CD4-positive, alpha-beta T cell treated with Interleukin-10 for 1 hour (primary cell): ENCODE data around the gene NEUROD2.

Source experiments
- DNase-seq: peaks from one replicate; pipeline ENCODE4 v3.0.0-alpha.2; 2020

Gene NEUROD2

DNA sequence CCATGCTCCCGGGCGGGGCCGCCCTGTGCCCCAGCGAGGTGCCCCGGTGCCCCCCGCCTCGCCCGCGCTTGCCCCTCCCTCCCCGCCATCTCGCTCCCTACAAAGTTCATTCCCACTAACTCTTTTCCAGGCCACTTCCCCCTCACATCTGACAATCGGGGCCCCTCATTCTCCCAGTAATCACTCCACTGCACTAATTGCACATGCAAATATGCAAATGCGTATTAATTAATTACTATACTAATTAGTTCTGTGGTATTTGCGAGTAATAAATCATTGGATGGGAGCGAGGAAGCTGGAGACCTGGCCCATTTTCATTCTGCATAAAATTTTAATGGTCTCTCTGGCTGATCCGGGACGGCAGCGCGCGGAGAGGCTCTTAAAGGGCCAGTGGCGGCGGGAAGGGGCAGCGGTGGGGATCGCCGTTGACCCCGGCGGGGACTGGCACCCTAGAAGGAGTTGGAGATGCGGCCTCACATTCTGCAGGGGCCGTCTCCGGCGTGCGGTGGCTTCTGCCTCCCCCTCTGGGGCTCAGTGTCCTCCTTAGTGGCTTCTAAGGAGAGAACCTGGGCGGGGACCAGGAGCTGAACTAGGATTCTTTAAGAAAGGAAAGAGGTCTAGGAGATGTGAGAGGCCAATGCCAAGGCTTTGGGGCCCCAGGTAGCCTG lies 10.7 kb upstream of the NEUROD2 start:
- no peak for DNase-seq

DNA sequence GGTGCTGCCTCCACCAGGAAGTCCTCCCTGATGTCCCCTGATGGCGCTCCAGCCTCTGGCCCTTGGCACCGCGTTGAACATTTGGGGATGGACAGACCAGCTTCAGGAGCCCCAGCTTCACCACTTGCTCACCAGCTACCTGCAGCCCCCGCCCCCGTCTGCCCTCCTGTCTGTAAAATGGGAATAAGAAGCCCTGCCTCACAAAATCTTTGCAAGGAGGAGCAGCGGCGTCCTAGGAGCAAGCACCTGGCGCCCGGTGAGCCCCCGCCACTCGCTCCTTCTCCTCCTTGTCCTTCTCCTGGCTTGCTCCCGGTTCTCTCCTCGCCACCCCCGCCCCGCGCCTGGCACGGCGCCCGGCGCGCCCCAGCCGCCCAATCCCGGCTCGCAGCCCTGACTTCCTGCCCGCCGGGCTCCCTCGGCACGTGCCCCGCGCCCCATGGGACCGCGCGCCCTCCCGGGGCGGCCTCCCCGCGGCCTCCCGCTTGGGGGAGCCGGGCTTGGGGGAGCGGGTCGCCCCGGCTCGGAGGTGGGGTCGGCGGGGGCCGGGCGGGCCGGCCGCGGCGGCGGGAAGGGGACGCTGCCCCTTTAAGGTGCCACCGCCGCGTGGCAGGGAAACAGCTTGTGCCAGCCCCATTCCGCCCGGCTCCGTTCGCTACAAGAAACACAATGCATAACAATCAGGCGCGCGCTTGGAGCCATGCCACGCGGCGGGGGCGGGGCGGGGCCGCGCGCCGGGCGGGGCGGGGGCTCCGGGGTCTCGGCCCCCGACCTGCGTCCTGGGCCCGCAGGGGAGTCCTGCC lies 9.9 kb upstream of the NEUROD2 start:
- DNase-seq: peak; percentile 57

DNA sequence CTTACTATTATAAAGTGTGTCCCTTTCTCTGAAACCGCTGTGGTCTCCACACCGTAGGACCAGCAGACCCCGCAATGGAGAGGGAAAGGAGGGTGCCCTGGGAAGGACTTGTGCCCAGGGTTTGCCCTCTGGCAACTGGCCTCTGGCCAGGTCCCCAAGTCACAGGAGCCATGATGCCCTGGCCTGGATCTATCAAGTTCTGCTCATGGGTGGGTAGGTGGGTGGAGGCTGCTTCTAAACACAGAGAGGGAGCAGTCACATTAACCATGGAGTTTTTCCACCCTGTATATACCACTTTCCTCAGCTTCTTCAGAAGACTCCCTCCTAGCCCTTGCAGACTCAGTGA lies 9.4 kb upstream of the NEUROD2 start:
- no peak for DNase-seq

DNA sequence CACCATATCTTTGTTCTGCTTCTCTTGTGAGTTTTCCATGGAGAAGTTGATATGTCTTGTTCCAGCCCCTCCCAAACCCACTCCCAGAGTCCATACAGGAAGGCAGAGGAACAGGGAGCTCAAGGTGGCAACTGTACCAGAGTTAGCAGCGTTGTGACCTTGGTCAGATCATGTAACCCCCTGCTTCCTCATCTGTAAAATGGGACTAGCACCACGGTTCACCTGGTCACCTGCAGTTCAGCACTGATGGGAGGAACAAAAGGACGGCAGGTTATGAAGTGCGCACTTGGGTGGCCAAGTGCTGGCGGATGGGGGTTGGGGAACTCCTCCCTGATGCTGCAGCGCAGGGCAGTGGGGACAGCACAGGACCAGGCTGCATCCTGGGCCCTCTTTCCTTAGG lies 7.7 kb upstream of the NEUROD2 start:
- no peak for DNase-seq

DNA sequence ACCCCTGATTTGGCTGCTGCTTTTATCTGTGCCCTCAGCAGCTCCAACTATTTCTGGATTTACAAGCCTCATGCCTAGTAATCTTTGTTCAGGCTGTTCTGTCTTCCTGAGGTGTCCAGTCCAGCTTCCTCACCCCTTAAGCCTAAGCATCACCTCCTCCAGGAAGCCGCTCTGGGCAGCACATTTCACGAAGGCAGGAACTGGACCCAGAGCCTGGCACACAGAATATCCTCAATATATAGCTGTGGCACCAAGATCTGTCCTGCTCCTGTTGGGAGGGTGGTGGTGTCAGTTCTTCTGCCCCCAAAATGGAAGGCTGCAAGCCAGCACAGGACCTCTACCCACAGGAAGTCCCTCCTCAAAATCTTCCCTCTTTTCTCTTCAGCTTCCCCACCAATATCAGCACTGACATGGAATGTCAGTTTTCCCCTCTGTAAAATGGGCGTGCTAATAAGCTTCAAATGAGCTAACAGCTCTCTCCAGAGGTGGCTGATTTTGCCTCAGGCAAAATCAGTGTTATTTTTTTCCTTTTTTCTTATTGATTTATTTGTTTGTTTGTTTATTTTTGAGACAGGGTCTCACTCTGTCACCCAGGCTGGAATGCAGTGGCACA lies 6.9 kb upstream of the NEUROD2 start:
- DNase-seq: no peak

DNA sequence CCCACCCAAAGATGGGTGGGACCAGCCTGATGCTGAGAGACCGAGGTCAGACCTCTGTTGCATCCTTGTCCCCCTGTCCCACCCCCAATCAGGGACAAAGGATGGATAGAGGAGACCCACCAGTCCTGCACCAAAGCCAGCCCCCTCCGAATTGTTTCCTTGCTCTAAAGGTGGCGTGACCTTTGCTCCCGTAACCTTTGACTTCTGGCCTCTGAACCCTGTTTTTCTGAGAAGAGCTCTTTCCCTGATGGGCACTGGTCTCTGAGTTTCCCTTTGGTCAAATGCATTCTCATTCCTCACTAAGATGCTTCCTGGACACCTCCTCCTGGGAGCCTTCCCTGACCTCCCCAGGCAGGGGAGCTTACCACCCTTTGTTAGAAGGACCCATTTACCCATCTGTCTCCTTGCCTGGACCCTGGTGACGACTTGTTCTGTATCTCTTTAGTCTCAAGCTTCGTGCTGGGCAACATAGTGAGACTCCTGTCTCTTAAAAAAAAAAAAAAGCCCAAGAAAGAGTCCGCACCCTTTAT lies 5.3 kb upstream of the NEUROD2 start:
- no peak for DNase-seq

DNA sequence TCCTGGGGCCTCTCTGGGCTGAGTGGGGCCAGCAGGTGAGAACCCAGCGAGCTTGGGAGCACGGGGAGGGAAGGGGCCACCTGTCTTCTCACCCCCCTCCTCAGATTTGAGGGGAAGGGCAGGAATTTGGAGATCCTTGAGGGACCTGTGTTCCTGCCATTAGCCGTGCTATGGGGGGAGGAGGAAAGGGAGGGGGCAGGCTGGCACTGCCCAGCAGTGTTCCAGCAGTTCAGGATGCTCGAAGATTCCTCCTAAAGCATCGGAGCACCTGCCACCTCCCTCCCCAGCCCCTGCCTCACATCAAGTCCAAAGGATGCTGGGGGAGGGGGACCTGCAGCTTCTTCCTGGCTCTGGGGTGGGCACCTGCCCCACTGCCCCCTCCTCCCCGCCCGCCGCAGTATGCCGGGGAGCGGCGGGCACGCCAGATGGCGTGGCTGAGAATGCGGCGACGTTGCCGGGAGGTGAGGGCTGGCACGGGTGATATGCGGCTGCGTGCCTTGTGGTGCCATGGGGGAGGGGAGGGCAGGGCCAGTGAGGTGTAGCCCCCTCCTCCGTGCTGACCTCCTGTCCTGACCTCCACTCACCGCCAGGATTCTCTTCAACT lies 4.7 kb upstream of the NEUROD2 start:
- no peak for DNase-seq

DNA sequence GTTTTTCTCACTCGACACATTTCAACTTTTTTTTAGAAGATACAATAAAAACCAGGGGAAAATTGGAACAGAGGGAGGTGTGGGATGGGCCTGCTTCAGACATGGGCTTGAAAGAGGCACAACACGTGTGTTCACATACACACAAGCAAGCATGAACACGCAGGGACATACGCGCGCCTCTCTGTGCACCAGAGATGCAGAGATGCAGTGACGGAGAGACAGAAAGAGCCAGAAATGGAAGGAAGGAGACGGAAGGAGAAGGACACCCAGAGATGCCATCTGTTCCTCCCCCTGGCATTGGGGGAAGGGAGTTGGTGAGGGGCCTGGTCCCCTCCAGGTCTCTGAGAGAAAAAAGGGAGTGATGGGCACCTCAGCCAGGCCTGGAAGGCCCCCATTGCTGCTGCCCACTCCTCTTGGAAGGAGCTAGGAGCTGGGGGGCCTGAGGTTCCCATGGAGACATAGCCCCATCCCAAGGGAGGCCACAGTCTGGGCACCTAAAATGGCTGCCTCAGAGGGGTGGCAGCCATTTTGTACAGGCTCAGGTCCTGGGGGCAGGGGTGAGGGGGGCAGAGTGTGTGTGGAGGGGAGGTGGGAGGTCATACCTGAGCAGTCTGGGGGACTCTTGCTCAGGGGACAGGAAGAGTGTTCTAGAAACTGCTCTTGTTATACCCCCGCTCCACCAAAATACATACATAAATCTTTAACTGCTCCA lies 3.8 kb upstream of the NEUROD2 start:
- DNase-seq: no peak

DNA sequence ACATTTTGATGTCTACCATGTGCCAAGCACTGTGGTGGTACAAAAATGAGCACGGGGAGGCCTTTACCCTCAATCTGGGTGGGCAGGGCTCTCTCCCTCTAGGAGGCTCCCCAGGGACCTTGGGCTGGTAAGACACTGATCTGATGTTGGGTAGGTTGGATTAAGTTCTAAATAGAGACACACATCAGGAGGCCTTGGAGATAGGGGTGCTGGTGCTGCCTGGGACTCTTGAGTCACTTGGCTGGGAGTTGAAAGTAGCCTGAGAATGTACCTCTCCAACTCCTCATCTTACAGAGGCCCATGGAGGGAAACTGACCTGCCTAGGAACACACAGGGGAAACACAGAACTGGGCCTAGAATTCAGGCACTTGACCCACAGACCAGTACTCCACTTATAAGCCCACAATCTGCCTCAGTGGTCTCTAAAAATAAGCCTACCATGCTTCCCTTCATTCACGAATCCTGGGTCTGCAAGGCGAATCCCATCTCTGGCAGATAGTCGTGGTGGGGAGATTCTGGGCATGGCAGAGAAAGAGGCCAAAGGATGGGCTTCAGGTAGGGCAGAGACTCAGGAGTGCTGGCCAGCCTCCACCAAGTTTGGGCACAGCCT lies 1.8 kb upstream of the NEUROD2 start:
- no peak for DNase-seq

DNA sequence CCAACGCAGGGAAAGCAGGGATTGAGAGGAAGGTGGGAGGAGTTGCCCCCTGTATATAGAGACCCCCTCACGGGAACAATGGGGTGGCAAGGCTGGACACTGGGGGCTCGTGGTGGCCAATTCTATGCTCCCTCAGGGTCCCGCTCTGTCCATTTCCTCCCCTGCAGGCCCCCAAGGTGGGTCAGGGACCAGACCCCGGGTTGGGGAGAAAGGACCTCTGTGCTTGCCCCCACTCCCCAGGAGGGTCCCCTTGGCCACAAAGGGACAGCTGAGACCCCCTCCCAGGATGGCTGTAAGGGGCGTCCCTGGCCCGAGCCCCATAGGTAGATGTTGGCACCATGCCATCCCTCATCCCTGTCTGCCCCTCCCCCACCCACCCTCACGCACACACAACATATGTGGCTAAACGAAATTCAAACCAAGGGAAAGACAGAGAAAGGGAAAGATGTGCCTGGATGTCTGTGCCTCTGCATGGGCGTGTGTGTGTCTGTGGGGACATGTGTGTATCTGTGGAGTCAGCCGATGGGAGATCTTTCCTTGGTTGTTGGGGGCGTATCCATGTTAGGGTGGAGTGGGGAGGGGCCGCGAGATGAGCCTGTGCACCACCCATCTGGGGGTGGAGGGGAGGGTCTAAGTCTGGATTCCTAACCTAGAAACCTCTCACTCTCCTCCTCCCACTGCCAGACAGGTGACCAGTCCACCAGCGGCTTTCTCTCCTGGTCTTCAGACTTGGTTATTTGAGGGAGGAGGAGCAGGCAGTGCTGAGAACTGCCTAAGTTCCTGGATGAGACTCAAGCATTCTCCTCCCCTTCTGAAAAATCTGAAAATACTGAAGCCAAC lies 642 bp upstream of the NEUROD2 start:
- no peak for DNase-seq

DNA sequence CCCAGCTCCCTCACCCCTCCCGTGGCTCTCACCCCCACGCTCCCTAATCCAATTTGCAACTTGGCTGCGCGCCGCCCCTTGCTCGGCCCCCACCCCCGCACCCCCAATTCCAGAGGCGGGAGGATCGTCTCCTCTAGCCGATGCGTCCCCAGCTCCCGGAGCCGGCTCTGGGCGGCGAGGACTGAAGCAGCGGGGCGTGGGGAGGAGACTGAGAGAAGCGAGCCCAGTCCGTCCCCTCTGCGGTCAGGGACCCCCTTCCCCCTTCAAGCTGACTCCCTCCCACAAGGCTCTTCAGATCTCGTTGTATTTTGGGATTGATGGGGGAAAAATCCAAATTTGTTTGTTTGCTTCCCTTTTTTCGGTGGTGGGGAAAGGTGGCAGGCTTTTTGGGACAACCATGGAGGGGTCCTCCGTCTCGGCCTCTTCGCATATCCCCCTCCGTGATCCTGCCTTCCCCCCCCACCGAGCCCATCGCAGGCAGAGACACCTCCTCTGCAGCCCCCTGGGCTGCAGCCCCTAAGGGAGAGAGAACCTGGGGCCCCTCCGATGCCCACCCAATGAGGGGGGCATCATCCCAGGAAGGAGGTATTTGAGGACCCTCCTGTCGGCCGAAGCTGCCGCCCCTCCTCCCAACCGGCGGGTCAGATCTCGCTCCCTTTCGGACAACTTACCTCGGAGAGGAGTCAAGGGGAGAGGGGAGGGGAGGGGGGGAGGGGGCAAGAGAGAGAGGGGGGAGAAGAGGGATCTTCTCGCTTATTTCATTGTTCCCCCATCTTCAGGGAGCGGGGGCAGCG lies 466 bp downstream of the NEUROD2 start:
- no peak for DNase-seq

DNA sequence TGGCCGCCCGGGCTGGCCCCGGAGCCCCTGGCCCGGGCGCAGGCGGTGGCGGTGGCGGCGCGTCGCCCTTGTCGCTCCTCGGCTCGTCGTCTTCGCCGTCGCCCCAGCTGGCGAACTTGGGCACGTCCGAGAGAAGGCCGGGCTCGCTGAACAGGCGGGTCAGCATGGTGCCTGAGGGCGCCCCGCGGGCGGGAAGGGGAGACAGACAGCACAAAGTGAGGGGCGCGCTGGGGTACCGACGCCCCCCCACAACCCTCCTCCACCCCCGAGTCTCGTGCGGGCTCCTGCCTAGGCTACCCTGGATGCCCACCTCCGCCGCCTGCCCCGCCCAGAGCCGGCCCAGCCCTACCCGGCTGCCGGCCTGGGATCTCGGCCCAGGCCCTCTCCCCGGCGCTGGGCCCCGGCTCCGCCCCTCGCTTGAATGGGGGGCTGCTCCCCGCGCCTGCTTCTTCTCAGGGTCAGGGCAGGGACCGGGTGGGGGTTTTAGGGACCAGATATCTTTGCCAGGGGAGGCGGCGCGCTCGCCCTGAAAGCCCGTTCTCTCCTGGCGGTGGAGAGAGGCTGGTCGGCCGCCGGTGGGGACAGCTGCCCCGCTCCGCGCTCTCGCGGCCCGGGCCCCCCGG lies 1.2 kb downstream of the NEUROD2 start:
- DNase-seq: no peak

DNA sequence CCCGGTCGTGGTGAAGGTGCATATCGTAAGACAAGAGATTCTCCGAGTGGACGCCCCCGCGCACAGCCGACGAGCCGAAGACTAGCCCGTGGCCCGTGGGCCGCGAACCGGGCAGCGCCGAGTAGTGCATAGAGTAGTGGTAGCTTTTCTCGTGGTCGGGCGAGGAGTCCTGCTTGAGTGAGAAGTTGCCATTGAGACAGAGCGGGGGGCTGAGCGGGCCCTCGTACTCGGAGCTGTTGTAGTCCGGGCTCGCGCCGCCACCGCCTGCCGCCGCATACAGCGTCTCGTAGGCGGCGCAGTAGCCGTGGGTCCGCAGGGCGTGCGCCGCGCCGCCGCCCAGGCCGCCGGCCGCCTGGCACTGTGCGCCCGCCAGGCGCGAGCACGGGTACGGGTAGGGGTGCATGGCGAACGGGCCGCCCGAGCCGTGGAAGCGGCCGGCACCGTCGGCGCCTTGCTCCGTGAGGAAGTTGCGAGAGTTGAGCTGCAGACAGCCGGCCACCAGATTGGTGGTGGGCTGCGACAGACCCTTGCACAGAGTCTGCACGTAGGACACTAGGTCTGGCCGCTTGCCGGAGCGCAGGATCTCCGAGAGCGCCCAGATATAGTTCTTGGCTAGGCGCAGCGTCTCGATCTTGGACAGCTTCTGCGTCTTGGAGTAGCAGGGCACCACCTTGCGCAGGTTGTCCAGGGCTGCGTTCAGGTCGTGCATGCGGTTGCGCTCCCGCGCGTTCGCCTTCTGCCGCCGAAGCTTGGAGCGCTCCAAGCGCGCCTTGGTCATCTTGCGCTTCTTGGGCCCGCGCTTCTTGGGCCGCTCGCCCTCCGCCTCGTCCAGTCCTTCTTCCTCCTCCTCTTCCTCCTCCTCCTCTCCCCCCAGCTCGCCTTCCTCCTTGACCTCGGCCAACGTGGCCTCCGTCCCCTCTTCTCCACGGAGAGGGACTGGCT lies 2.0 kb downstream of the NEUROD2 start:
- no peak for DNase-seq

DNA sequence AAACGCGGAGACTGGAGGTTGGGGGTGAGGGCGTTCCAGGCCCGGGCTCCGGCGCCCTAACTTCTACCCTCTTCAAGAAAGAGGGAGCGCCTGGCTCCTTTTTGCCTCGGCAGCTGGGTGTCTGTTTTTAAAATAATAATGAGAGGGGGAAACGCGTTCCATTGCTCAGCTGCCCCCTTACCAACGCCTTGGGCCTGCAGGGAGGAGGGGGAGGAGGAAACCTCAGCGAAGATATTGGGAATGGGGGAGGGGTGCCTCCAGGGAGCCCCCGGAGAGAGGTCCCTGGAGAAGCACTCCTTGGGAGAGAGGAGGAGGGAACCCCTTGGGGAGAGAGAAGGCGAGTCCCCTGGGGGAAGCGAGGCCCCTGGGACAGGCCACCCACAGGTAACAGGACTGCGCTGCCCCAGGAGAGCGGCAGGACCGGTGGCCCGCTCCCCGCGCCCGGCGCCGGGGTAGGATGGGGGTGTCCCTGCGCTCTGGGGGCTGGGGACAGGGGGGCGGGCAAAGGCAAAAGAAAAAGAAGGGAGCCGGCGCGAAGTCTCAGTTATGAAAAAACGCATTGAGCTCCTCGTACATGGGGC lies 2.7 kb downstream of the NEUROD2 start:
- DNase-seq: no peak

DNA sequence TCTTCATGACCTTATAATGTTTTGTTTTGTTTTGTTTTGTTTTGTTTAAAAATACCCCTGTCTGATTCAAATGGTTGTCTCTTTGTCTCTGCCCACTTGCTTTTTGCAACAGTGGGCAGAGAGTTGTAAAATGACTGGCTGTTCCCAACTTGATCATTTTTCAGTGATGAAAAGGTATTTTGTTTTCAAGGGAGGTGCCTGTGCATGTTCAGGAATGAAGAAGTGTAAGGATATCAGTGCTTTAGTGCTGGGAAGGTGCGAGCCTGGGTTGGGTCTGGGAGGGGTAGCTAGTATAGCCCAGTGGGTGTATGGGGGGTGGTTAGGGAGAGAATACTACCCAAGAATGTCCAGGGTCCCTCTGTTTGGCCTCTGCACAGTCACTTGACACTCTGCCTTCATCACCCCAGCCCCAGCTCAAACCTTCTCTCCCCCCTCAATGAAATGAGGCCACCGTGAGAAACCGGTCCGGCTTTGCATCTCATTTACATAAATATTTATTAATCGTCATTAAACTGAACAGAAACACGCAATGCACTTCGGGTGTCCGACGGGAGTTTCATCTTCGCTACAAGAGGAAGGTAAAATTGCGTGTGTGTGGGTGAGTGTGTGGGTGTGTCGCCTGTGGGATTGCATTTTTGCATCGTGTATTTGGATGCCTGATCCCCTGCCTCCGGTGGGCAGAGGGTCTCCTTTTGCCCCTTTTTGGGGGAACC lies 4.3 kb downstream of the NEUROD2 start:
- no peak for DNase-seq

DNA sequence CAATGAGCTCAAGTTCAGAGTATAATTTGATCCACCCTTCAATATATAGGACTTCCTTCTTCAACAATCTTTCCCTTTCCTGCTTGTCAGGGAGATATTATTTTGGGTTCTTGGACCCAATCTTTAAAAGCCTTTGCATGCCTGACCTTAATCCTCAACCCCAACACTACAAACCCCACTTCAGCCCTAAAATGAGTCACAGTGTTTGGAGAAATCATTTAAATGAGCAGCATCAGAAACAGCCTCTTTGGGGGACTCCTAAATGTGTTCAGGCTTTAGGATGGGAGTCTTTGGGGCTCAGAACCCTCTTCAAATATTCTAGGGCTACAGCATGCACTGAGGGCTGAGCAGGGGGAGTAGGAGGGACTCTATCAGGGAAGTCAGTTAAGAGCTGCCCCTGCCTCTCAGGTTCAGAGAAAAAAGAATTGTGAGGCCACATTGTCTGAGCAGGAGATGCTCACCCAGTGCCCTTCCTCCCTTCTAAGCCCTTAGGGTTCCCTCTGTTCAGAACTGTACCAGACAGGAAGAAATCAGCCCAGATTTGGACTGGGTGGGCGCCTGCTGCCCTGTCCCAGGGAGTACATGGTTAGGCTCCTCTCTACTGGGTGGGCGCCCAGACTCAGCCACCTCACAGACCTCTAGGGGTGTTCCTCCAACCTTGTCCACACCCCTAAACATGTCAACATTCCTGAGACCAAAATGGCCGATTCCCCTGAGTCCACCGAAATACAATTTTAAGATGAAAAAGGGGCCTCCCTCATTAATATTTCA lies 5.0 kb downstream of the NEUROD2 start:
- DNase-seq: no peak
